ENCODE measurements around the gene DERL3. TPM values are rescaled to one million over a fixed set of nuclear protein-coding genes. Genes with fewer than 3 reads are reported as not detected.

DERL3 gene
- total and polyA plus RNA-seq, 2 of the 13 experiments (the other 11 are each of a cell fraction or from before 2014, with no cell fraction given): not detected

GRCh38 chr22:23833017-23833751 lies 5.6 kb downstream of the DERL3 start (continued):
- TF ChIP-seq ZNF639 (CRISPR knock-in tag; conservative IDR thresholded peaks at IDR 0.05) (no peak), CBX5 (CRISPR knock-in tag; IDR thresholded peaks at IDR 0.05; ENCODE audit: borderline replicate concordance) (no peak), MTA3 (CRISPR knock-in tag; IDR thresholded peaks at IDR 0.05) (no peak), ZNF703 (CRISPR knock-in tag; IDR thresholded peaks at IDR 0.05; ENCODE audit: borderline replicate concordance) (no peak), CCDC6 (CRISPR knock-in tag; IDR thresholded peaks at IDR 0.05) (no peak), PTBP1 (IDR thresholded peaks at IDR 0.05; ENCODE audit: low read depth, low read length, poor library complexity, severe bottlenecking) (no peak), ZNF800 (CRISPR knock-in tag; IDR thresholded peaks at IDR 0.05) (no peak), HBP1 (CRISPR knock-in tag; IDR thresholded peaks at IDR 0.05; ENCODE audit: low read depth) (no peak), HINFP (CRISPR knock-in tag; IDR thresholded peaks at IDR 0.05; ENCODE audit: low read depth) (no peak), ZNF784 (CRISPR knock-in tag; IDR thresholded peaks at IDR 0.05; ENCODE audit: borderline replicate concordance) (no peak), SIX1 (CRISPR knock-in tag; IDR thresholded peaks at IDR 0.05; ENCODE audit: borderline replicate concordance) (no peak)
